ENCODE data around the gene HMGCS1.
A peak's percentile ranks its signal among the peaks of the same experiment; 100 is the strongest.
"Not testable (repeated sequence)": the region's sequence is repeated elsewhere in the genome, so short reads cannot be mapped to it uniquely, and the experiment has no call there.

The HMGCS1 gene

DNA sequence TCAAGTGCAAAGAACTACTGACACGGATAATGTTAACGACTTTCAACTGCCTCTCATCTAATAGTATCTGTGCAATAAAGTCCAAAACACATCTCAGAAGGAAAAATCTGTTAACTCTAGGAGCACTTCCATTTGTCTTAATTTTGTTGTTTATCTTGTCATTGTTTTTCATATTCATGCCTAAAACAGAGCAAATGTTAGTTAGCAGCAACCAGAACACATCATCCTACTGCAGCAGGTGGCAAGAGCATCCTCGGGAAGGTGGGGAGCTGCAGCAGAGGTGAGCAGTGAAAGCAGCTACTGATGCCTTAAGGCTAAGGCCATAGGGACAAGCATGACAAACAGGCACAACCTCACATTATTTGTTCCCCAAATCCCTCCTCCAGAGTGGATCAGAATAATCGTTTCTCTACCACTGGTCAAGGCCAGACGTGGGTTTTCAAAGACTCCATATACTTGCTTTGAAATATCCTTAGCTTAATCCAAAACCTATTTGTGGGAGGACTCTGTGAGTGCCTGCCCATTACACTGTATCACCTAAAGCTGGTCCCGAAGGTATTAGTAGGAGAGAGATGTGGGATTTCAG, 1.0 kb downstream of the HMGCS1 start:
- DNase-seq, result no peak

DNA sequence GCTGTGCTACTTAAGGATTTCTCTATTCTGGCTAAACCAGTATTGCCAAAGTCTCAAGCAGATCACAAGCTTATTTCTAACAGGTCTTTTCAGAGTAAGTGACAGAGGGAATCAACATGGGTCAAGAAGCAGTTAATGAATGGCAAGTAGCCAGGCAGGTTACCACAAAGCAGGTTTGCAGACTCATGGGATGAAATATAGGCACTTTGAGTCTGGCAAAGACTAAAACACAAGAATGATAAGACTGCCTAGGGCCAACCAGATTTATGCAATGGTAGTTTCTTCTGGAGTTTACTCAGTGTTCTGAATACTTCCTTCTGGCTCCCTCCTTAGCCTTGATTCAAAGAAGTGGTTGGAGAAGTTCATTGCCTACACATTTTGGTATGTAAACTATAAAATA, 3.6 kb downstream of the HMGCS1 start:
- DNase-seq, result no peak

DNA sequence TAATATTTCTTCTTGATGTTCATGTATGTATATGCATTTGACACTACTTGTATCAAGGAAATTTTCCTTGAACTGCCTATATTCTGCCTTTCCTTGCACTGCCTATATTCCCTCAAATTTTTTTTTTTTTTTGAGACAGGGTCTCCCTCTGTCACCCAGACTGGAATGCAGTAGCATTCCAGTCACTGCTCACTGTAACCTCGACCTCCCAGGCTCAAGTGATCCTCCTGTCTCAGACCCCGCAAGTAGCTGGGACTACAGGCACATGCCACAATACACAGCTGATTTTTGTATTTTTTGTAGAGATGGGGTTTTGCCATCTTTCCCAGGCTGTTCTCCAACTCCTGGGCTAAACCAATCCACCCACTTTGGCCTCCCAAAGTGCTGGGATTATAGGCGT, 4.1 kb downstream of the HMGCS1 start:
- DNase-seq, result no peak

DNA sequence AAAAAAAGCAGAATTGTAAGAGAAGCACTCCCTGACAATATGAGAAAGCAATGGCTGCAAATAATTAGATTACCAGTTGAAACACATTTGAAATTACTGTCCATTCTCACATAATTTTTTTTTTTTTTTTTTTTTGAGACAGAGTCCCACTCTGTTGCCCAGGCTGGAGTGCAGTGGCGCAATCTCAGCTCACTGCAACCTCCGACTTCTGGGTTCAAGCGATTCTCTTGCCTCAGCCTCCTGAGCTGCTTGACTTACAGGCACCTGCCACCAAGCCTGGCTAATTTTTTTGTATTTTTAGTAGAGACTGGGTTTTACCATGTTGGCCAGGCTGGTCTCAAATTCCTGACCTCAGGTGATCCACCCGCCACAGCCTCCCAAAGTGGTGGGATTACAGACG, 6.3 kb downstream of the HMGCS1 start:
- not testable (repeated sequence) for DNase-seq

DNA sequence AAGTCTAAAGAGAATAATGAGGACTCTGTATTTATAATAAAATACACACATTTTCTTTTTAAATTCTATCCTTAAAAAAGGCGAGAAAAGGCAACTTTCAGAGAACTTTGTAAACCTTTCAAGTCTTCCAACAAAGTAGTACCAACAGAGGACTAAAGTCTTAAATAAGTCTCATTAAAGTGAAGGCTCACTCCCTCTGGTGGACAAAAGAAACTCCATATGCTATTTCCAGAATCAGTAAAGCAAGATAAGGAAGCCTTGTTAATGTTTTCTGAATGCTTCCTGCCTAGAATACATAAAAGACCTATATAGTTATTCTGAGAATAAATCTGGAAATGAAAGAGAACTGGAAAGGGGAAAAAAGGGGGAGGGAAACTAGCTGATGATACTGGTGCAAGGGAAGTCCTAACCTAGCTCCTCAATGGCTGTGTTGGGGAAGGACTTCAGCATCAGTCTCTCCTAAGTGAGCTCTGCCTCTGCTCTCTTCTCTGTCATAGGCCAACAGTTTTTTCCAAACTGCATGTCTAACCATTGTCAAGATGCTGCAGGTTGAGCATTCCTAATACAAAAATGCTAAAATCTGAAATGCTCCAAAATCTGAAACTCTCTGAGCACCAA, 7.2 kb downstream of the HMGCS1 start:
- peak; percentile 74 for DNase-seq

DNA sequence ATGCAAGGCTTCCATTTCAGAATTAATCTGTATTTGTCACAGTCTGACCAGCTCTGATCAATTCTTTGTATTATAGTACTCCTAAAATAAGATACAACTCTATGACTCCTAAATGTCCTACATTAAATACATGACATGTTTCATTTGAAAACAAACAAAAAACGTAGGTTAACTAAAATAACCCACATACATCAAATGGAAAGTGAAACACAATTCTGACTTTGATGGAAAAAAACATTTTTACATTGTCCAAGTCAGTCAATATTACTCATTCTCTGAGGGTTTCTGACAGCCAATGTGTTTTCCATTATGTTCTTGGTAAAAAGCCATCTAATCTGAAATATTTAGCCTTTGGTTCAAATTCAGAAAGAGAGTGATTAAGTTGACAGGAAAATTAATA, 8.7 kb downstream of the HMGCS1 start:
- DNase-seq, result peak; percentile 82

DNA sequence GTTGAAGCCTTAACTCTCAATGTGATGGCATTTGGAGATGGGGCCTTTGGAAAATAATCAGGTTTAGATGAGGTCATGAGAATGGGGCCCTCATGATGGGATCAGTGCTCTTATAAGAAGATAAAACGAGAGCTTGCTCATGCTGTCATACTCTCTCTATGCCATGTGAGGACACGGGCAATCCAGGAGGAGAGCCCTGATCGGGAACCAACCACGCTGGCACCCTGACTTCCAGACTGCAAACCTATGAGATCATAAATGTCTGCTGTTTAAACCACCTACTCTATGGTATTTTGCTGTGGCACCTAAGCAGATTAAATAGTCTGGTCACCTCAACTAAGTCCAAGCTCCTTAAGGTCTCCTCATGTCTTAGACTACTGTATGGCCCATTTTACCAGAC, 10.0 kb downstream of the HMGCS1 start:
- peak; percentile 32 for DNase-seq

DNA sequence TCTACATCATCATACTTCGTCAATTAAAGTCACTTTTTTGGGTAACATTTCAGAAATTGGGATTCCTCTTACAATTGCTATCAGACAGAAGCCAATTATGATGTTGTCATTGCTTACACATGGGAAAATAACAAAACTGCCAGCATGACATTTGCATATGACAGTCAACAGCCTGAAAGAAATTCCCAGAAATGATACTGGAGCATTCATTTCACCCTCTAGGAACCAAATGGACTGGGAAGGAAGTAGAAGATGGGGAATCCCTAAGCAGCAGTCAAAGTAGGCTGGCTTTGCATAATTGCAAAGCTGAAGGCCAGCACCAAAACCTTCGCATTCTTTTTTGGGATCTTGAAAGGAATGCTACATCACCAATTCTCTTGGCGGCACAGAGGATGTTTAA, 10.7 kb downstream of the HMGCS1 start:
- DNase-seq, result peak; percentile 92

DNA sequence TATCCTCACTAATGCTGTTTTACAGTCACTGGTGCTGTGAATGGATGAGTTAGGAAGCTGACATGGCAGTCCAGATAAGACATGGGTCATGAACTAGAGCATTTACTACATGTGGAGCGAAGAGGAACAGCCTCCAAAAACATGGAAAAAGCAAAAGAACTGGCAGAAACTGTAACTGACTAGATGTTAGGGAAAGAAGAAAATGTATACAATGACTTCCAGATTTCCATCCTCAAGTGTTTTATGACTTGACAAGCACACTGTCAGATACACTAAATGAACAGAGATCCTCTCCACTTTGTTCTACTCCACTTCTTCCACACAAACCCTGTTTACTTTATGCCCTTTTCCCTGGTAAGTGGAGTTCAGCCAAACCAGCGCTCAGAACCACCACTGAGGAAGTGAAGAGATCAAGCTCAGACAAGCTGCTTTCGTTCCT, 11.5 kb downstream of the HMGCS1 start:
- peak; percentile 45 for DNase-seq

DNA sequence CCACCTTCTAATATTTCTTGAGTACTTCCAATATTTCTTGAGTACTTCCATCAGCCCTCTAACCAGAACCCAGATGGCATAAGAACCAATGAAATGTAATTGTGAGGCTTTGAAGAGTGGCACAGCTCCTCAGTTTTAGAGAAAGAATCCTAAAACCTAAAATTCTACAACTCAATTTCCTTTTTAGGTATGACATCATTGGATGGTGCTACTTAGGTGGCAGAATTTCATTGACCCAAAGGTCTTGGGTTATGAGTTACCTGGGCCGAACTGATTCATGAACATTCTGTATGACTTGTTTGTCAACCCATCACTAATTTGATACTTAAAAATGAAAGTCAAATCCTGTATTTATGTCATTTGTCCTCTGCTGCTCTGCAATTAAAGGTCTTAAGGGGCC, 13.1 kb downstream of the HMGCS1 start:
- DNase-seq, result no peak

DNA sequence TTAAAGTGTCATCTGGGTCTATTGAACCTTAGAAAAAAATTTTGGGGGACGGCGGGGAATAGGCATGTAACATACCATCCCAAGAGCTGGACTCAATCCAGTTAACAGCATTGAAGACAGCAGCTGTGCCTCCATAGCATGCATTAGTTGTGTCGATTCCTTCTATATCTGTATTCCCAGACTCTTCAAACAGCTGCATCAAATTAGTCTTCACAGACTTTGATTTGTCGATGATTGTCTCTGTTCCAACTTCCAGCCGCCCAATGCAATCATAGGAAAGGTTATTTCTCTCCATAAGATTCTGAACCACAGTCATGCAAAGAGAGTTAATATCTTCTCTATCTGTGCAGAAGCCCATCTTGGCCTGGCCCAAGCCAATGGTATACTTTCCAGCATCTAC, 14.8 kb downstream of the HMGCS1 start:
- DNase-seq, result no peak

DNA sequence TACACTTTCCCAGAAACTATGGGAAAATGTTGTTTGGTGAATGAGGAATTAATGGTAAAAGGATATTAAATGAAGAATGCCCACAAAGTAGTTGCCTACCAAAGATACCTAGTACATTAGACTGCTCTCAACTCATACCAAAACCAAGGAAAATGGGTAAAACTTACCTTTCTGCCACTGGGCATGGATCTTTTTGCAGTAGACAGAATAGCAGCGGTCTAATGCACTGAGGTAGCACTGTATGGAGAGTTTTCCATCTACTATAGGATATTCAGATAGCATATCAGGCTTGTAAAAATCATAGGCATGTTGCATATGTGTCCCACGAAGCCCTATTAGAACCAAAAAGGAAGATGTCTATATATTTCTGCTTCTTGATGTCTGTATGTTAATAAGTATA, 16.4 kb downstream of the HMGCS1 start:
- no peak for DNase-seq

DNA sequence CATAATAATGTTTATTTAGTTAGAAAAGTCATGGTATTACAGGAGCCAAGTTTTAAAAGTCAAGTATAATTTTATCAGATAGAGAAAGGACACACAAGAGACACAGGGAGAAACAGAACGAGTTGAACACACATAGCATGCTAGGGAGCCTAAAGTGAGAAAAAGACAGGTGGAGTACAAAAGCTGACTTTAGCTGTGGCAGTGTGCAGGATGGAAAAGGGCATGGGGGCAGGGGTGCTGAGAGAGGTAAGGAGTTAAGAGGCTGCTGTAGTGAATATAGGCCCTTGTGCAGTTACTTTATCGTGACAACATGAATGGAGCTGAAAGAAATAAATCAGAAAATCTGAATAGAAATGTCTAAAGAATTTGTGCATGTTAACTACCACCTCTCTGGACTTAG, 18.0 kb downstream of the HMGCS1 start:
- no peak for DNase-seq

DNA sequence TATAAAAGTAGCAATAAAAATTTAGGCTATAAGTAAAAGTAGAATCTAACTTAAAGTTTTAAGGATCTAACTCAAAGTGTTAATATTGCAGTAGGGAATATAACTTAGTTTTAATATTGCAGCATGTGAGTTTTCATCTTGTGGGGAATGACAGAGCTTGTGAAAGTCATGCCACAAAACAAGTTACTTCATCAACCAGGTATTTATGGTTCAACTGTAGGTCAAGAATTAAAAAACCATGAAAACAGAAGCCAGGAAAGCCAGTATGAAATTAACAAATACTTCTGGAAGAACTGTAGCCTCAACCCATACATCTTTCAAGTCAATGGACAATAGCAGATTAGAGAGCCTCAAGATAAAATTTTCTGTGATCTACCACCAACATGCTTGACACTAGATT, 19.0 kb downstream of the HMGCS1 start:
- DNase-seq, result no peak

DNA sequence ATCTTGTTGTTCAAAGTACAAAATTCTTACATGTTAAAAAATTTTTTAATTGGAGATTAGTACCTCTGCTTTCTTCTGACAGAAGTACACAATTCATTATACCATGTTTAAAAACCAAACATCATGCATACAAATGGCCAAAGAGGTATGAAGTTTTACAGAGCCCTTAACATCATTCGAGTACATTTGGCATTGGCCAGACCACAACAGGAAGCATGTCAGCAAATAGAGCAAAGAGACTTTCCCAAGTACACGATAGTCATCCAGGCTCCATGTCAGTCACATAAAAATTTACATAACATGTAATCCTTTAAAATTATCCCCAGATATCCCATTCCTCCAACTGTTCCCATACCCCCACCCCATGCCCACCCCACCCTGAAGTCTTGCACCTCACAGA, 22.5 kb downstream of the HMGCS1 start:
- DNase-seq, result no peak

DNA sequence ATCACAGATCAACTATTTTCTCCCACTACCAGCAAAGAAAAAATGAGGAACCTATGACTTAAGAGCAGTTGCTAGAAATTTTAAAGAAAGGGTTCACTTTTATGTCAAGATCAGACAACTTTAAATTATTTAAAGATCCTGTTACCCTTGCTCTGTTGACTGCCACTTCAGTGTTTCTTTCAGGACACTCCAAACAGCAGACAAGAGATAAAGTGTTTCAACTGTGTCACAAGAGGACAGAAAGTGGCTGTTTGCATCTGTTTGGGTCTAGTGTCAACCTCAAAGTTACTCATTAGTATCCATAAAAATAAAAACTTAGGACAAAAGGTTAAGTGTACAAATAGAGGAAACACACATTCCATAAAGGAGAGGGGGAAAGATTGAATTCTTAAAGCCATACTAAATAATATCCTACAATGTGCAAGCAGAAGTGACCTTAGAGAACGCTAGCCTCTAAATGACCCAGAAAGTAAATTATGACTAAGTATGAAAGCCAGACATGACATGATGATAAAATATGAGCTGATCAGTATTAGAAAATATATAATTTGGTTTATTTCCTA, 24.9 kb downstream of the HMGCS1 start:
- DNase-seq, result no peak

DNA sequence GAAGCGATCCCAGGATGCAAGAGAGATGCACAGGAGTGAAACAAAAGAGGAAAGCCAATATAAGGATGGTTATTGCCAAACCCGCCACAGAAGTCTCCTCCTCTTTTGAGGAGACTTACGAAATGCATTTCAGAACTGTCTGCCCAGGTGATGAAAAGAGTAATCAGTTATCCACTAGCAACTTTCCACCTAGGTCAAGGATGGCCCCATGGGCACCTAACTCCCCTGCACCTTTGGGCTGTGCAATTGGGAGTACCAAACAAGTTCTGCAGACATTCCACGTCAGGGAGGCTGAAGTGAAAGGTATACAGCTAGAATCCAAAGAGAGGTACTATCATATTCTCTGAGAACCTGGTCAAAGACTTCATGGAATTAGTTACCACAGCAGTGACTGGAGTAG, 25.7 kb downstream of the HMGCS1 start:
- DNase-seq, result no peak

DNA sequence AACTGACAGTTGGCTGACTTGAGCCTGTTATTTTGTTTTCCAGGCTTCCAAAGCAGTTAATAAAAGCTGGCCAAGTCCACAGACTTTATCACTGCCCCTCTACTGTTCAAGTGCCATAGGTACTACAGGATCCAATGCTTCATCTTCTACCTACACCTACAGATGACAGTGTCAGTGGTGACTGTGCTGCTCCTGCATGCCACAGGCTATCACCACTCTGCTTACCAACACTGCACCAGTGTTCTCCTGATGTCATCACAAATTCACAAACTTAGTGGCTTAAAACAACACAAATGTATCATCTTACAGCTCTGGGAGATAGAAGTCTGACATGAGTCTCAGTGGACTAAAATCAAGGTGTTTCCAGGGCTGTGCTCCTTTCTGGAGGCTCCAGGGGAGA, 26.6 kb downstream of the HMGCS1 start:
- DNase-seq, result no peak

DNA sequence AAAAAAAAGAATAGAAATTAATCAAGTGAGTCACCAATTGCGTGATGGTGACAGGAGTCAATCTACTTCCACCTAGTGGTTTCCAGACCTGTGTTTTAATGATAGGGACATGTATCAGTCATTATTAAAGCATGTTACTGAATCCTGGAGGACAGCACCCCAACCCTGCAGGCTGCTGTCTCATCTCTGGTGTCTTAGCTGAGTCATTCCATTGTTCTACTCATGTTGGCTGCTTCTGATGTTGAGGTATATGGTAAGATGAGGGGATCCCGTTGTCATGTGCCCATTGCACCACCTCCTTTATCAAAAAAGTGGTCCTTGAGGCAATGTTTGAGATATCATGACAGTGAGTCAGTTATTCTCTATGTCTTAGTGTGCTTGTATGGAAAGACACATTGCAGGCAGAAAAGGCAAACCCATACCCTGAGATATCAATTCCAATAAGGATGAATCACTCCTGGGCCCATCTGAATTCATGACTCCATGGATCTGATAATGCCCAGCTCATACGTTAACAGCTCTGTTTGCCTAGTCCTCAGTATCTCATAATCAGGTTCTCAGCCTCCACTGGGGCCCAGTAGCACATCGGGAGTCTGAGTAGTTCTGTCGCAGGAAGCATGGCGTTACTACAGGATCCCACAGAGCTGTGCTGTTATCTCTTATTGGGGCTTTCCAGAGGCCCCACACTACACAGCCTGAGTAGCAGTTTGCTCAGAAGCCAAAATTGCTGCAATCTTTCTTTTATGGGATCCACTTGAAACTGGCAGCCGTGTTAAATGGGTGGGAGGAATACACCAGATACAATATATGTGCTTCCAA, 31.2 kb downstream of the HMGCS1 start:
- no peak for DNase-seq

DNA sequence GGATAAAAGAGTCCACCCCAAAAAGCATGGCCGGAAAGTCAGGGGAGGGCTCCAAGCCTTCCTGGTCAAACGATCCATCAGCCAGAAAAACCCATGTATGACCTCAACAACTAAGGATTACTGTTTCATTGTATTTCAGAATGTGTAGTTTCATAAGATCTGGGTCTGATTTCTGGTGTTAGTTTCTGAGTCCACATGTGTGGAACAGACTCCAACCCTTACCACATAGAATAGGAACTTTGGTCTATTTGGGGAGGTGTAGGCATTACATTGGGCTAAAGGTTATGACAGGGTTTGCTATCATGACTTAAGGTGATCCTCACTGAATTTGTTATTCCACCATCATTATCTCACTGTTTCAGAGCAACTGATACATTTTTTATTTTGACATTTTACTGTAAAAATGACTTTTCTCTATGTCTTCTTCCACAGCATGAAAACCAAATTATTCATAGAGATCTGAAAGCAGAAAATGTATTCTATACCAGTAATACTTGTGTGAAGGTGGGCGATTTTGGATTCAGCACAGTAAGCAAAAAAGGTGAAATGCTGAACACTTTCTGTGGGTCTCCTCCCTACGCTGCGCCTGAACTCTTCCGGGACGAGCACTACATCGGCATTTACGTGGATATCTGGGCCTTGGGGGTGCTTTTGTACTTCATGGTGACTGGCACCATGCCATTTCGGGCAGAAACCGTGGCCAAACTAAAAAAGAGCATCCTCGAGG, 33.5 kb downstream of the HMGCS1 start:
- no peak for DNase-seq

DNA sequence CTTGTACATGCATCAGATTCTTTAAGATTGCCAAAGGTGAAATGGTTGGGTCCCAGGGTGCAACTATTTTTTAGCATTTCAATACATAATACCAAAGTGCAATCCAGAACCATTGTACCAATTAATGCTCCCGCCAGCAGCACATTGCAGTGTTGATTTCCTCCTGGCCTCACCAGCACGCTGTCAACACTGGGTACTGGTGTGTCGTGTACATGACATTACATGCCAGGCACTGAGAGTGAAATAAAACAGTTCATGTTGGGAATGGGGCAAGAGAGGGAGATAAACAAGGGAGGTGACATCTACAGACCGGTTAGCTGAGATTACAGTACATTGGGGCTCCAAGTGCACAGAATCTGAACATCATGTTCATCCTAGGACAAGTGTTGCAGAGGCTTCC, 37.8 kb downstream of the HMGCS1 start:
- DNase-seq, result no peak

DNA sequence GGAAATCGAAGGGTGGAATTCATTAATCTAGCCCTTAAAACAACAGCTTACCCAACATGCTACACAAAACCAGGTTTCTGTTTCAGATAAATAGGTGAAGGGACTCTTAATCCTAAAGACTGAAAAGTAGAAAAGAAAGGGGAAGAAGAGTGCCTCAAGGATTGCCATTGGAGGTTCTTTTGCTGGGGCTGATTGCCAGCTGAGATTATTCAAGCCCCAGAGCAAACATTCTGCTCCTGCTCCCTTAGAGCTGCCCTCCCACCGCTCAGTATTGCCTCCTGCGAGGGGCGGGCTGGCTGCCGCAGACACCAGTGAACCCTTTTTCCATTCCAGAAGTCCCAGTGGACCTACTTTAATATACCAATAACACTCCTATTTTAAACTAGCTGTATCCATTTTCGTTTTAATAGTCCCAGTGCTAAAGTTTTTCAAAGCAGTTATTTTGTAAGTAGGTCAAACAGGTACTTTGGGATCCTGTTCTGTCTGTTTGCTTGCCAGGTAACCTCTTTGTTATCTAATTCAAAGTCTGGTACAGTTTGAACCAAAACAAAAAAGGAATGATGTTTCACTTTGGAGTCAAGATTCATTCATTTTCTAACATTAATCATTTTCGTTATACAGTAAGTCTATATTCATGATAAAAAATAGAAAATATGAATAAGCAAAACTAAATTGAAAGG, 38.6 kb downstream of the HMGCS1 start:
- no peak for DNase-seq

DNA sequence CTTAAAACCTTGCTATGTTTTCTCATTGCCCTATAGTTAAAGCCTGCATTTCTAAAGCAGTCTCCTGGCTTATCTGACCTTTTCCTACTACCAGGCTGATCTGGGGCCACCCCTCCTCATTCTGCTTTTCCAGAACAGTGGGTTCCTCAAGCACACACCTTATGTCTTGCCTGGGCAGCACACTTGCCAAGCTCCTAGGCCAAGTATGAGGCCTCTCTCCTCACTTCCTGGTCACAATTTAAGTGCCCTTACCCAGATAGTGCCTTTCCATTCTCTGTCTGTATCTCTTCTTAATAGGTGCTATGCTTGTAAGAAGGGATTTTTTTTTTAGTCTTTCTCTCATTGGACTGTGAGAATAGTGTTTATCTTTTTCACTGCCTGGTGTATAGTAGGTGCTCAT, 39.7 kb downstream of the HMGCS1 start:
- DNase-seq, result no peak

Measured in suppressor macrophage treated with lipopolysaccharide for 4 hours (primary cell).